CD1c-positive myeloid dendritic cell (primary cell): Measurements from ENCODE around the gene ACSS3.
A peak's percentile ranks its signal among the peaks of the same experiment; 100 is the strongest.
"Not testable (repeated sequence)": the region's sequence is repeated elsewhere in the genome, so short reads cannot be mapped to it uniquely, and the experiment has no call there.

ENCODE experiments used
- DNase-seq: peaks from one replicate; pipeline ENCODE4 v3.0.0-alpha.2; 2016; ENCODE audit errors: extremely low spot score

The ACSS3 gene, protein sequence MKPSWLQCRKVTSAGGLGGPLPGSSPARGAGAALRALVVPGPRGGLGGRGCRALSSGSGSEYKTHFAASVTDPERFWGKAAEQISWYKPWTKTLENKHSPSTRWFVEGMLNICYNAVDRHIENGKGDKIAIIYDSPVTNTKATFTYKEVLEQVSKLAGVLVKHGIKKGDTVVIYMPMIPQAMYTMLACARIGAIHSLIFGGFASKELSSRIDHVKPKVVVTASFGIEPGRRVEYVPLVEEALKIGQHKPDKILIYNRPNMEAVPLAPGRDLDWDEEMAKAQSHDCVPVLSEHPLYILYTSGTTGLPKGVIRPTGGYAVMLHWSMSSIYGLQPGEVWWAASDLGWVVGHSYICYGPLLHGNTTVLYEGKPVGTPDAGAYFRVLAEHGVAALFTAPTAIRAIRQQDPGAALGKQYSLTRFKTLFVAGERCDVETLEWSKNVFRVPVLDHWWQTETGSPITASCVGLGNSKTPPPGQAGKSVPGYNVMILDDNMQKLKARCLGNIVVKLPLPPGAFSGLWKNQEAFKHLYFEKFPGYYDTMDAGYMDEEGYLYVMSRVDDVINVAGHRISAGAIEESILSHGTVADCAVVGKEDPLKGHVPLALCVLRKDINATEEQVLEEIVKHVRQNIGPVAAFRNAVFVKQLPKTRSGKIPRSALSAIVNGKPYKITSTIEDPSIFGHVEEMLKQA

DNA sequence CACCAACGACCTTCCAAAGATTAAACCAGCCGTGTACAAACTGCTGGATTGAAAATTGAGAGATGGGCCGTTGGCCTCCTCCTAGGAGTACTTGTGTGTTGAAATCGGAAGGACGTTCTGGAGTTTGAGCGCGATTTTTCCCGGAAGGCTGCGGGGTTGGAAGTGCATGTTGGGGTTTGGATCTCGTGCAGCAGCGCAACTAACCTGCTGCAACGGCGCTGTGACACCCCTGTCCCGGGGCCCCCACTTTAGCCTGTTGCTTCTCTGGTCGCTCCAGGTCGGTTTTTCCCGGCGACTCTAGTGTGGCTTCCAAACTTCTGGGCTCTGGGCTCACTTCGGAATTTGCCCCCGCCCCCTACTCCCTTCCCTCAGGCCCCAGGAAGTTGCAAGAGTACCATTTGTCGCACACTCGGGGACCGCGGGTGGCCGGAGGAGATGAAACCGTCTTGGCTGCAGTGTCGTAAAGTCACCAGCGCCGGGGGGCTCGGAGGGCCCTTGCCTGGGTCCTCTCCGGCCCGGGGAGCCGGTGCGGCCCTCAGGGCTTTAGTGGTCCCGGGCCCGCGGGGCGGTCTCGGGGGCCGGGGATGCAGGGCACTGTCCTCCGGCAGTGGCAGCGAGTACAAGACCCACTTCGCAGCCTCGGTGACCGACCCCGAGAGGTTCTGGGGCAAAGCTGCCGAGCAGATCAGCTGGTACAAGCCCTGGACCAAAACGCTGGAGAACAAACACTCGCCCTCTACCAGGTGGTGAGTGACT is at the start of gene ACSS3:
Gene ACSS3 (plus strand): TSS at position 394 of the 756 bp plus-strand sequence. CDS start 42 bp downstream, at position 436.
- DNase-seq, result no peak

DNA sequence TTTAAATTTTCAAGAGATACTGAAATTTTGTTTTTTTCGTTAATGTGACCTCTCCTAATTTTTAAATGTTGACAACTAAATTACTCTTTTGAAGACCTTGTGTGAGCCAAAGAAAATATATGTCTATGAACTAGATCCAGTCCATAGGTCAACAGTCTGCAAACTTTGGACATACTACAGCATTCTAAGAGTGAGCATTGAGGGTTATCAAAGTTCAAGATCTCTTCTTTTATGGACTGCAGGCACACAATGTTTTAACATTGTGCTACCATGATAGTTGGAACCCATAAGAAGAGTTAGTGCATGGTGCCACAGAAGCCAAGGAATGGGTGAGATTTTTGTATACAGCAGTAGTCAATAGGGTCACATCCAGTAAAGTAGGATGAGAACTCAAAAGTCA is 43.0 kb upstream of the ACSS3 start:
- DNase-seq, result no peak

DNA sequence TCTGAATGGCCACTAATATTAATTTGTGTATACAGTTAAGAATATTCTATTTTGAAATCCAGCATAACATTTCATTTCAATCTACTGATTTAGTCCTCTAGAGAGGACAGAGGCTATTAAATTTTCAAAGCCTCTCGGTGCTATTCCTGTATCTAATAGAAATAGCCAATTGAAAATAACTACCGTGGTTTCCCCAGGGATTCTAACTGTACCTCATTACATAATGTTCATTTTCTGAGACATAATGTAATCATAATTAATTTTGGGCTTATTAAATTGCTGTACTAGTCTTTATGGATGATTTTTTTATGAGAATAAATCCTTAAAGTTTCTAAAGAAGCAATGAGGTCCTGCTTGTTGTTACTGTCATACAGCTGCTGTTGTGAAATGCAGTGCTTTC is 38.6 kb upstream of the ACSS3 start:
- no peak for DNase-seq

DNA sequence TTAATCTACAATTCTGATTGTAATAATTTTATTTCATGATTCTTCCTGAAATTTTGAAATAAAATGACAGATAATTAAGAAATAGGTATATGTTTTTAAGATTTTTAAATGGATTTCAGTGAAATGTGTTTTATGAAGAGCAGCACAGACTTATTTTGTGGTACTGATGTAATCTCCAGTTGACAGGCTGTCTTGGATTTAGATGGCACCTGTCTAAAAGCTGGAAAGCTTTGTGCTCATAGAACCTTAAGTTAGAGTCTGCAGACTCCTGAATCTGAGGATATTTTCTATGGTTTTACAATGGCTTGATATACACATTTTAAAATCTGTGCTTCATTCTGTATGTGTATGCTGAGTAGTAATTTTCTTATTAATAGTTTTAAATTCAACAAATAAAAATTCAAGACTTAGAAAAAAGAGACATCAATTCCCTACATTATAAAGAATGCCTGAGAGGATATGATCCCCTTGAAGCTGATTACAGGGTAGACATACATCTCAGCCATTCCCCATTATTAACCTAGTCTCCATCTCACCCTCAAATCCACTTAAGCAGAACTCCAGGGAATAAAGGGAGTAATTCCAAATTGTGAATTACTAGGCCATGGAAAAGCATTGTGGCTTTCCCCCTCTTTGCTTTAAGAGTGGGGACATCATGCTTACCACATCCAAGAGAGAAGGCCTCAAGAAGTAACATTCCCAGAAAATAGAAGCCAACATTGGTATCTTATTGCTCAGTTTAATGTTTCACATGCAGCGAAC is 33.7 kb upstream of the ACSS3 start:
- no peak for DNase-seq

DNA sequence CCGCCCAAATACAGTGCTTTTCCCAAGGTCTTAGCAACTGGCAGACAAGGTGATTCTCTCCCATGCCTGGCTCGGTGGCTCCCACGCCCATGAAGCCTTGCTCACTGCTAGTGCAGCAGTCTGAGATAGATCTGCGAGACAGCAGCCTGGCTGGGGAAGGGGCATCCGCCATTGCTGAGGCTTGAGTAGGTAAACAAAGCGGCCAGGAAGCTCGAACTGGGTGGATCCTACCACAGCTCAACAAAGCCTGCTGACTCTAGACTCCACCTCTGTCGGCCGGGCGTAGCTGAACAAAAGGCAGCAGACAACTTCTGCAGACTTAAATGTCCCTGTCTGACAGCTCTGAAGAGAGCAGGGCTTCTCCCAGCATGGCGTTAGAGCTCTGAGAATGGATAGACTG is 12.9 kb upstream of the ACSS3 start:
- not testable (repeated sequence) for DNase-seq

DNA sequence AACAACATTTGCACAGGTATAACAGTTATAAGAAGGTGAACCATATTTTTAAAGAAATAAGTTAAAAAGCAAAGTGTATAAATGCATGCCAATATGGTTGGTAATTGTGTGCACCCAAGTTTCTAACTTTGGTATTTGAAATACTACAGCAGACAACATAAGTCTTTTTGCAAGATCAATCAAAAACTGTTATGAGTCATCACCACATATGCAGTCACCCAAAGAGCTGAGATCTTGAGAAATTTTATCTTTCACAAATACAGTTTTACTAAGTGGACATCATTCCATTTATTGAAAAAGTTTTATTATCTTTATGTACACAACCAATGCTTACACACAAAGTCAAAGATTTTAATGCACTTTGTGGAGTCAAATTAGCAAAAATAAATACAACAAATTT is 7.0 kb upstream of the ACSS3 start:
- DNase-seq, result no peak

DNA sequence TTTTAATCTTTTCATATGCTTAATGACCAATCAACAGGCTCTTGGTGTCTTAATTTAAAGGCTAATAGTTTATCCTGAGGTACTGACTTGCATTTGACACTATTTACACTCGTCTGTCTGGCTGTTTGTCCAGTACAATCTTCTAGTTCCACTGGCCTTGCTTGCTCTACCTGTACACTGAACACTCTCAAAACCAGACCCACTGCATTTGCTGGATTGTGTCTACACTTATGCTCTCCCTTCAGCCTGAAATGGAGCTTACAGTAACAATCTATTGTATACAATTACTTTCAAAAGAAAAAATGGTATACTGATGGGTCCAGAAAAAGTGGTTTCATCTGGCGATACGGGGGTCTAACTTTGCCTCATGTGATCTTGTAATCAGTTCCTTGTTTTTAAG is 2.3 kb upstream of the ACSS3 start:
- DNase-seq, result no peak

DNA sequence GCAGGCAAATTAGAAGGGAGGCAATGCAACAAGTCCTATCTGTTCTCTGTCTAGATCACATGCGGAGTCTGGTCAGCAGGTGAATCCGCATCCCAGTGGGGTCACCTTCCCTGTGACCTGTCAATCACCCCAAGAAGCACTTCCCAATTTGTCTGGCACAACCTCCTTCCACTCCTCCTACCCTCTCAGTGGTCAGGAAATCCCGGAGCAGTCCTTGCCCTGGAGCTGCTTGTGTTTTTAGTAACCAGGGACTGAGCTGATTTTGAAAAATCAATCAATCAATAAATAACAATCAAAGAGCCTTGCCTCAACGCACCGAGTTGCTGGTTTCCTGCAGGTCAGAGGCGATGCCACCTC is 572 bp upstream of the ACSS3 start:
- no peak for DNase-seq

DNA sequence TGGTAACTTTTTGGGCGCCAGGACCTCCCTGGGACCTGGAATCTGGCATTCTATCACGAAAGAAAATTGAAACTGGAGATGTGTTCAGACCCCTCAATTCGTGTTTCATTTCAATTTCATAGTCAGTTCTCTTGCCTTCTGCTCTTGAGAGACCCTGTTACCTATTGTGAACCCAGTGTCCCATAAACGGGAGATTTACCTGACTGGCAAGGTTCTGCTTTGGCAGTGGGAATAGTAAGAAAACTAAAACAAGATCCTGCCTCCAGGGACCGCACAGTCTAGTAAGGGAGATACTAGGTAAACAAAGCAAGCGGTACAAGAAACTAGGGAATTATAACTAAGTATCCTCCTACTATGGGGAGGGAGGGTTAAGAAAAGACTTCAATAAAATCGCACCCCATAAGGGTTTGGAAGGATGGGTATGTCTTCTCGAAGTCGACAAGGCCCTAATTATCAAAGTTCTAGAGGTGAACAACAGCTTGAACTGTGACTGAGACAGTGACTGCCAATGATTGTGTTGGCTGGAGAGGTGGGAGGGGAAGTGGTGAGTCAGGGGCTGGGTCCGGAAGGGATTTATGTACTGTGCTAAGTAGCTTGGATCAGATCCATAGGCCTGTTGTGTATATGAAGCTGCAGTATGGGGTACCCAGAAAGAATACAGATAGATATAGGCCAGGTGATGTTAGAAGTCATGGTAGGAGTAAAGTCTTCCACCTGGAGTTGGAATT is 754 bp downstream of the ACSS3 start:
- DNase-seq, result no peak

DNA sequence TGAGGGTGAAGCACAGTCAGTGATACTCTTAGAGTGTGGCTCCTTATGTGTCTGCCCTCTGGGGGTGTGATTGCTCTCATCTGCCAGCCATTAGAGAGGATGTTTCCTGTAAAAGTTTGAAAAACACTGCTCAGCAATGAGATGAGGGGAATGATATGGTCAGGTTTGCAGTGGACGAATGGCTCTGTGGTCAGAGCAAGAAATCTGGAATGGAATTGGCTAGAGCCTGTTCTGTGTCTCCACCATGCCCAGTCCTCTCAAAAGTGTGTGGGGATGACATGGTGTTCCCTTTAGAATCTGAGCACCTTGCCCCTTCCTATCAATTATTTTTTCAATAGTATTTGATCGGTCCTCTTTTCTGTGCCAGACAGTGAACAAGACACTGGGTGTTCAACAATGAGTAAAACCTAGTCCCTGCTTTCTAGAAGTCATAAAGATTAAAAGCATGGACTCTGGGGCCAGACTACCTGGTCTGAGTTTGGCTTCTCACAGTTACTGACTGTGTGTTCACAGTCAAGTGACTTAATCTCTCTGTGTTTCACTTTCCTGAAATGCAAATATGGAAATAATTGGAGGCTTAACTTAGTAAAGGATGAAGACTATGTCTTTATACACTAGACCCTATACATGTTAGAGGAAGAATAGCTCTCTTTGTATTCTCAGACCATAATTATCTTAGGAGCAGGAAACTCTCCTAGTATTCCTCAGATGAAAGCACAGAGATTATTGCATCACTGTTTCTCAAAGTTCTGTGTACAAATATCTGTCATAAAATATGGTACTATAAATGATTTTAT is 1.6 kb downstream of the ACSS3 start:
- no peak for DNase-seq

DNA sequence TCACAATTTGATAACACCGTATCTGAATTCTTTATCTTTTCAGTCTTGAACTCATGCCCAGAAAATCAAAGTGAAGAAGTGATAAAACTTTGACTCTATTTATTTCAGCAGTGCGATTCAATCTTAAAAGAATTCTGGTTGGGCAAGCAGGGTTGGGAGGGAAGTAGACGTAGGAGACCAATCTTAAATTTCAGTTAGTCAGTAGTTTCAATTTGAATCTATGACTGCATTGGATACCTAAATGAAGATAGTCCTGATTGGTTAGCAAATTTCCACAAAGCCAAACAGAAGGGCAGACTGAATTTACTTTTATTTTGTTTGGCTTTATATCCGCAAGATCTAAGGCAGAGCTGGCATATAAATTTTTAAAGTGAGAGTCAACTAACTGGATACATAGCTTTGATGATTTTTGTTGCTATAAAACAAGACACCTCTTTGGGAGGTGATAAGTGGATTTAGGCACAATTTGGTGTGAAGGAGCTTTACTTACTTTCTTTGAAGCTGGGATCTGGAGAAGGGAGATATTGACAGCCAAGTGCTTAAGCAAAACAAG is 2.6 kb downstream of the ACSS3 start:
- DNase-seq, result no peak

DNA sequence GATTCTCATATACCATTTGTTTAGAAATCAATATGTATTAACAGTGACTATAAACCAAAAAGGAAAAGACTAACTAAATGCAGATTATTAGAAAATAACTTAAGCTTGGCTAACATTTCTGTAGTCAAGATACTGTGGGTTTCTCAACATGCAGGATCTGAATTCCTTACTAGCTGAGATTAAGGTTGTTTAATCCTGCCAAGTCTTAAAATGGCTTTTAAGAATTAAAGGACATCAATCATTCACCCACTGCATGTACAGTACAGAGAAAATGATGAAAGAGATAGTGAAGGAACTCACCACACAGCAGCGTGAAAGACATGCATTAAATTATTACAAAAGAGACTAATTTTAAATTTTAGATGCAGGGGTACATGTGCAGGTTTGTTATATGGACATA is 3.8 kb downstream of the ACSS3 start:
- no peak for DNase-seq

DNA sequence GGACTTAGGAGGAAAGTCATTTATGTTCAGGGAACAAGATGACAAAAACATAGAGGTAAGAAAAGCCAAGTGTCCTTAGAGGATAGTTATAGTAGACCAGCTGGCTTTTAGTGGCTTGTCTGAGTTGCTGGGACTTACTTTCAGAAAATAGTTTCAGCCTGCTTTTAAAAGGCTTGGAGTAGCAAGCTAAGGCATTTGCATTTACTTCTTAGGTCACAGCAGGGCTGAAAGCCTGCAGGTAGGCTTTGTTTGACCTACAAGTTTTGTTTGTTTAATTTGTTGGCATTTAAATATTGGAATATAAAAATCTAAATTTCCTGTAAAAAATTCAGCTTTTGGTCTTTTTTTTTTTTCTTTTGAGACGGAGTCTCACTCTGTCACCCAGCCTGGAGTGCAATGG is 5.1 kb downstream of the ACSS3 start:
- DNase-seq, result no peak

DNA sequence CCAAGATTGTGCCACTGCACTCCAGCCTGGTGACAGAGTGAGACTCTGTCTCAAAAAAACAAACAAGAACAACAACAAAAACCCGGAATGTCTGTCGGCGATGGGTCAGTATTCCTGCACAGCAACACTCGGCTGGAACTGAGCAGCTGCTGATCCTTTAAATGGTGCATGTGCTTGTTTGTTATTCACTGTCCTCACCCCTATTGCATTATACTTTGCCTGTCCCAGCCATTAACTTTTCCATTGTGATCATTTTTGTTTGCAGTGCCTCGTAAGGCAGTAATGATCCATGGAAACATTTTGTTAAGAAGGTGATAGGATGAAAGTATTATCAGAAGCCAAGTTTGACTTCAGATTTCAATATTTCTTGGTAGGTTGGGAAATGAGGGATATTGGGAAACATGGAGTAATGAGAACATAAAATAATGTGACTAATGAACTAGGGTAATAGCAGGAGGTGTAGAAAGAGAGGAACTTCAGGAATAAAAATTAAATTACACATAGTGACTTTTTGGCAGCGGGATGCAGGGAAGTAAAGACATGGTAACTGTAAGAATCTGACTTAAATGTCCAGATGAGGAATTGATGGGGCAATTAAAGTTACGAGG is 6.1 kb downstream of the ACSS3 start:
- DNase-seq, result no peak

DNA sequence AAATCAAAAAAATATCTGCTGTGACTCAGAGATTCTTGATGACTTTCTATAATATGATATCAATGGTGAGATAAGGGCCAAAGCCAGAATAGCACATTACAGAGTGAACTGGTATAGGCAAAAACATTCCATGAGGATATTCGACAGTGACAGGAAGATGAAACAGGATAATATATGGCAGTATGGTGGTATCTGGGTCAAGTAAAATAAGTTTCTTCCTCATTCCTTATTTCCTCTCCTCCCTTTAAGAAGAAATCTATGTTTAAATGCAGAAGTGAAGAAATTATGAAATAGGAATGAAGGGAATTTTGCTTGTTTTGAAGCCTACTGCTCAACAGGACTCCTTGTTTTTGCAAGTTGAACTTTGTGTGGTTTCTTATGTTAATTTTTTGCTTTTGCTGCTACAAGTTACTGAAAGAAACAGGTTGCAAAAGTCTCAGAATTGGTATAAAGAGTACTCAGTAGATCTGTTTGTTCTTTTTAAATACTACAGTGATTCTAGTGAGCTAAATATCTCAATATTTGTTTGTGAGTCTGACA is 7.0 kb downstream of the ACSS3 start:
- DNase-seq, result peak; percentile 9

DNA sequence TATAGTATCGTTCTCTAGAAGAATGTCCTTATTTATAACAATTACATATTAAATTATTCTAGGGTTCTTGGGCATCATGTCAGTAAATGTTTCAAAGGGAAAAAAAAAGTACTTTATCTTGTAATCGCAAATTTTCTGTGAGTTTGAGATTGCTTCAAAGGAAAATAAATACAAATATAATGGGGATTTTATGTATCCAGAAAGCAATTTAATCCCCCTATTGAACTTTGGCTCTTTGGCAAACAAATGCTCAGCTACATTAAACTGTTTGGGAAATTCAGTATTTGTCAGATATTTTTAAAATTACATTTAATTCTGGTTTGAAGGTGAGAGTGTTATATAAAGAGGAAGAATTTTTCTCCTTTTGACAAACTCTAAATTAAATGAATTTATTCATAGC is 8.0 kb downstream of the ACSS3 start:
- no peak for DNase-seq

DNA sequence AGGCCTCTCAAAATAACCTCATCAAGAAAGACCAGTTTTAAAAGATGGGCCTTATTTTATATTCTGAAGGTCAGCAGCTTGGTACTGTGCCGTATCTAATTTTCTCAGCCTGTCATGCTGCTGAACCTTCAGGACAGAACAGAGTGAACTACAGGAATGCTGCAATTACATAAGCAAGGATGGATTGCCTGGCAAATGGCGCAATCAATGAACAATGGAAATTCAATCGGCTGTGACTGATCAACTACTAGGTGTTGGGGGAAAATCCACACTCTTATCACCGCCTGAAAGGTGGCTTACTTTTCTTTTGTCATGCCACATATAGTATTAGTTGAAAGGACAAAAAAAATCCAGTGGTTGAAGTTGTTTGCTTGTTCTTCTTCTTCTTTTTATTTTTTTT is 8.5 kb downstream of the ACSS3 start:
- DNase-seq, result no peak

DNA sequence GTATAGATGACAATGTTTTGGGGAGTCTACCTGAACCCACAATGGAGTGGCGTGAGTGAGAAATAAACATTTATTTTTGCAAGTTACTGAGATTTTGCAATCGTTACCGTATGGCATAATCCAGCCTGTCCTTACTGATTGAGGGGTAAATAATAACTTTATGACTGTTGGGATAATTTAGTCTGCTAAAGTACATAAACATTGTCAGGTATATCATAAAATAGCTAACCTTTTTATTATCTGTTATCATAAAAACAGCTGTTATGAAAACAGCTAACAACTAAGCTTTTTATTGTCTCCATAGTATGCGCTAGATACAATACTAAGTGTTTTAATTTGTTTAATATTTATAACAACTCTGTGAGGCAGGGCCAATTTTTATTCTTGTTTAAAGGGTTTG is 10.3 kb downstream of the ACSS3 start:
- DNase-seq, result no peak

DNA sequence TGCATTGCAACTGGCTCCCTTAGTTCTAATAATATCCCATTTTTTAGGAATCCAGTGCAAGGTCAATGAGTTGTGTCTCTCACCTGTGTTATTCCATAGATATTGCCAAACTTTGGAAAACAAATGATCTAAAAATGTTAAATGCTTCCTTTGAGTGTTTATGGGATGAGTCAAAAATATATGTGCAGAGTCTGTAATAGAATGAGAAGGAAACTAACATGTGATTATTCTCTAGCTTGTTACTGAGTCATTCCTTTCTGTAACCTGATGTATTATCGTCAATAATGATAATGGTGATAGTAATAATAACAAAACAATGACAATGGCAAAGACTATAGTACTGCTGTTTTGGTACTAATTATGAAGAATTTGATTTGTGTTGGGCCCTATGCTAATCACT is 11.5 kb downstream of the ACSS3 start:
- DNase-seq, result no peak

DNA sequence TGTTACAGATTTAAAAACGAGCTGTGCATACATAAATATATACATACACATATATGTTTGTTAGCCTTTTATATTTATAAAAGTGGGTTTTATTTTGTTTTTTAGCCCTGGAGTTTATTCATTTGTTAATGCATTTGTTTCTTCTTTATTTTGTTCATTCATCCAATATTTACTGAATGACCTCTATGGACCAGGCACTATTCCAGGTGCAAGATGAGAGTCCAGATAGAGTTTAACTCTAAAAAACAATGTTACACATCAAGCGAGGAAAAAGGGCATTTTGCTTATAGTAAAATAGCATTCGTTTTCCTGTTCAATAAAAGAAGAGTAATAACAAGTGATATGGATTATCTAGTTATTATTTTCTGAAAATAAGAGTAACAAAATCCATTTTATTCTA is 14.2 kb downstream of the ACSS3 start:
- DNase-seq, result no peak
